Mesendoderm (in vitro differentiated cells): ENCODE results near the gene KIF3B.

ENCODE experiments used
- DNase-seq: peaks from one replicate; pipeline ENCODE4 v3.0.0; 2013
- H2AK5ac ChIP-seq: 2 replicates; pipeline ENCODE4 v1.6.1; 2013; ENCODE audit warnings: low read length, inconsistent platforms
- H2BK120ac ChIP-seq: 2 replicates; pipeline ENCODE4 v1.6.1; 2013; ENCODE audit warnings: low read depth, mild to moderate bottlenecking, low read length, moderate library complexity, mixed read lengths
- H2BK15ac ChIP-seq: replicated peaks from 2 replicates; pipeline ENCODE4 v1.6.1; 2013; ENCODE audit warnings: low read depth, mild to moderate bottlenecking, moderate library complexity
- H2BK5ac ChIP-seq: 2 replicates; pipeline ENCODE4 v1.6.1; 2013; ENCODE audit warnings: low read length, inconsistent platforms
- H3K18ac ChIP-seq: 2 replicates; pipeline ENCODE4 v1.6.1; 2013; ENCODE audit warnings: mild to moderate bottlenecking, low read length, mixed read lengths
- H3K23ac ChIP-seq: one replicate; pipeline ENCODE4 v1.6.1; 2013; ENCODE audit warnings: low read length
- H3K27ac ChIP-seq: 2 replicates; pipeline ENCODE4 v1.5.1; 2013; ENCODE audit warnings: low read depth, mild to moderate bottlenecking, inconsistent platforms, low read length, moderate library complexity
- H3K27me3 ChIP-seq: 2 replicates; pipeline ENCODE4 v1.6.1; 2013; ENCODE audit warnings: low read length, control low read depth, mild to moderate bottlenecking, inconsistent platforms; ENCODE audit not compliant: insufficient read depth, poor library complexity
- H3K36me3 ChIP-seq: 2 replicates; pipeline ENCODE4 v1.6.1; 2013; ENCODE audit warnings: low read length, inconsistent platforms; ENCODE audit not compliant: control insufficient read depth, insufficient read depth
- H3K4ac ChIP-seq: one replicate; pipeline ENCODE4 v1.6.1; 2013; ENCODE audit warnings: low read depth, mild to moderate bottlenecking, low read length, moderate library complexity
- H3K4me1 ChIP-seq: 2 replicates; pipeline ENCODE4 v1.6.1; 2013; ENCODE audit warnings: low read depth, low read length, inconsistent platforms; ENCODE audit not compliant: control insufficient read depth
- H3K4me2 ChIP-seq: 2 replicates; pipeline ENCODE4 v1.6.1; 2013; ENCODE audit warnings: low read length
- H3K4me3 ChIP-seq: 2 replicates; pipeline ENCODE4 v1.5.1; 2013; ENCODE audit warnings: mild to moderate bottlenecking, low read length
- H3K56ac ChIP-seq: one replicate; pipeline ENCODE4 v1.6.1; 2013; ENCODE audit warnings: low read length
- H3K79me1 ChIP-seq: 2 replicates; pipeline ENCODE4 v1.6.1; 2013; ENCODE audit warnings: low read length, inconsistent platforms
- H3K79me2 ChIP-seq: 2 replicates; pipeline ENCODE4 v1.6.1; 2013; ENCODE audit warnings: mild to moderate bottlenecking, low read length; ENCODE audit not compliant: control insufficient read depth, insufficient read depth
- H3K9ac ChIP-seq: 2 replicates; pipeline ENCODE4 v1.6.1; 2013; ENCODE audit warnings: low read length, inconsistent platforms
- H4K5ac ChIP-seq: one replicate; pipeline ENCODE4 v1.6.1; 2013; ENCODE audit warnings: low read length
- H4K8ac ChIP-seq: one replicate; pipeline ENCODE4 v1.6.1; 2013; ENCODE audit warnings: low read depth, mild to moderate bottlenecking, control low read depth, low read length, moderate library complexity
- WGBS: extraction: QIAGEN DNeasy Blood & Tissue Kit; methylation state at CpG from one replicate; pipeline ENCODE4 v1.1.7; 2013; ENCODE audit warnings: low lambda C conversion rate, missing lambda C conversion rate; ENCODE audit not compliant: insufficient coverage; ENCODE audit errors: extremely low coverage; 5-methylcytosine and 5-hydroxymethylcytosine counted together

Gene KIF3B

DNA sequence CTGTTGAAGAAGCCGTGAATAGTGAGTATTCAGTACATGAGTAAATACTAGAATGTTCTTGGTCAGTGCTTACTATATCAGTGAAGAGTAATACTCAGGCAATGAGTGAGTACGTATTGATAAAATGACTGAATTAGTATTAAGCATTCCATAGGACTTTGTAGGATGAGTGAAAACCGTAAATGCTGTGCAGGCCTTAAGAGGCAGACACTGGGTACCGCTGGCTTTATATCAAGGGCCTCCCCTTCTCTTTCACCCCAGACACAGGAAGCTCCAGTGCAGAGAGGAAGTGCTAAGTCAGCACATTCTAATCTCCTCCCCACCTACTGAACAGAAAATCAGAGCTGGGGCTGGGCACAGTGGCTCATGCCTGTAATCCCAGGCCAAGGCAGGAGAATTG, 45.6 kb upstream of the KIF3B start:
- Histone ChIP-seq H2BK15ac (no peak overlapping the region), H2BK120ac (no peak overlapping the region), H3K23ac (no peak overlapping the region), H3K56ac (no peak overlapping the region), H3K79me1 (no peaks in the 10 kb centered on the region), H2BK5ac (no peak overlapping the region), H3K4me3 (no peak overlapping the region), H3K9ac (no peak overlapping the region), H3K27ac (no peak overlapping the region), H4K5ac (no peak overlapping the region), H3K4me1 (no peaks in the 10 kb centered on the region), H3K4ac (no peak overlapping the region), H4K8ac (no peak overlapping the region), H3K79me2 (no peaks in the 10 kb centered on the region), H2AK5ac (no peak overlapping the region), H3K4me2 (no peak overlapping the region), H3K18ac (no peak overlapping the region), H3K36me3 (peaks cover 9% of the 10 kb centered on the region), H3K27me3 (no peaks in the 10 kb centered on the region)
- WGBS = no CpG with 5 or more reads among the region's 4 CpGs
- no peak for DNase-seq

- Histone ChIP-seq H3K4me3 (no peak overlapping the region), H3K4ac (no peak overlapping the region), H3K4me1 (no peaks in the 10 kb centered on the region), H3K27ac (no peak overlapping the region), H3K18ac (no peak overlapping the region), H2BK15ac (no peak overlapping the region), H4K8ac (no peak overlapping the region), H3K56ac (no peak overlapping the region), H3K79me1 (no peaks in the 10 kb centered on the region), H3K27me3 (no peaks in the 10 kb centered on the region), H4K5ac (no peak overlapping the region), H2BK120ac (no peak overlapping the region), H3K36me3 (peaks cover 9% of the 10 kb centered on the region), H3K9ac (no peak overlapping the region), H3K23ac (no peak overlapping the region), H2BK5ac (no peak overlapping the region), H3K4me2 (no peak overlapping the region), H2AK5ac (no peak overlapping the region), H3K79me2 (no peaks in the 10 kb centered on the region)
- DNase-seq = no peak
Measured at GRCh38 chr20:32232326-32232886, 45.0 kb upstream of the KIF3B start.

GRCh38 chr20:32233286-32233685, 44.2 kb upstream of the KIF3B start:
- Histone ChIP-seq H4K5ac (no peak overlapping the region), H3K4me1 (no peaks in the 10 kb centered on the region), H4K8ac (no peak overlapping the region), H2BK120ac (no peak overlapping the region), H3K4ac (no peak overlapping the region), H3K79me1 (no peaks in the 10 kb centered on the region), H2AK5ac (no peak overlapping the region), H3K56ac (no peak overlapping the region), H3K9ac (no peak overlapping the region), H3K18ac (no peak overlapping the region), H3K36me3 (peaks cover 7% of the 10 kb centered on the region), H3K23ac (no peak overlapping the region), H3K4me3 (no peak overlapping the region), H3K4me2 (no peak overlapping the region), H2BK15ac (no peak overlapping the region), H3K27me3 (no peaks in the 10 kb centered on the region), H3K79me2 (no peaks in the 10 kb centered on the region), H2BK5ac (no peak overlapping the region), H3K27ac (no peak overlapping the region)
- DNase-seq = no peak
- WGBS = no CpG with 5 or more reads among the region's 9 CpGs

DNA sequence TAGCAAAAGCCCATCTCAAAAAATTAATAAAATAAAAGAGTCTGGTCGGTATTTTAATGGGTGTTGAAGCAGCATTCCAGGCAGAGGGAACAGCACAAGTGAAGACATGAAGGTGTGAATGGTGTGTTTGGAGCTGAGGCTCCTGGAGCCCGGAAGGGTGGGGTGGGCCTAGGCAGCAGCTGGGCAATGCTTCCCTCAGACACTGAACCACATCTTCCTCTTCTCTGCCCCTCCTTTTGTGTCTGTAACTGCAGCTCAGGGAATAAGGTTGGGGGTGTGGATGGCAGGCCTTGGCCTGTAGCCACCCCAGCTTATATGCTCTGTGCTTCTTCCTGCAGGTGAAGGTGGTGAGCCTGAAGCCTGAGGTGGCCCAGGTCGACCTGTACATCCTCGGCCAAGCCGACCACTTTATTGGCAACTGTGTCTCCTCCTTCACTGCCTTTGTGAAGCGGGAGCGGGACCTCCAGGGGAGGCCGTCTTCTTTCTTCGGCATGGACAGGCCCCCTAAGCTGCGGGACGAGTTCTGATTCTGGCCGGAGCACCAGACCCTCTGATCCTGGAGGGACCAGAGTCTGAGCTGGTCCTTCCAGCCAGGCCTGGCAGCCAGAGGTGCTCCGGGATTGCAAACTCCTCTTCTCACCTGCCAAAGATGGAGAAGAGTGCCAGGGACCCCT, 43.2 kb upstream of the KIF3B start:
- Histone ChIP-seq H3K4me2 (no peak overlapping the region), H2BK5ac (no peak overlapping the region), H3K18ac (no peak overlapping the region), H3K79me2 (no peaks in the 10 kb centered on the region), H2AK5ac (no peak overlapping the region), H3K79me1 (no peaks in the 10 kb centered on the region), H3K27ac (no peak overlapping the region), H3K4me1 (peaks cover 1% of the 10 kb centered on the region), H3K4ac (no peak overlapping the region), H2BK15ac (no peak overlapping the region), H3K27me3 (no peaks in the 10 kb centered on the region), H2BK120ac (no peak overlapping the region), H3K4me3 (no peak overlapping the region), H3K23ac (no peak overlapping the region), H3K36me3 (peaks cover 7% of the 10 kb centered on the region), H3K56ac (no peak overlapping the region), H3K9ac (no peak overlapping the region), H4K5ac (no peak overlapping the region), H4K8ac (no peak overlapping the region)
- WGBS = no CpG with 5 or more reads among the region's 13 CpGs
- DNase-seq = no peak

GRCh38 chr20:32235331-32236047, 42.0 kb upstream of the KIF3B start:
- no CpG with 5 or more reads among the region's 6 CpGs for WGBS
- no peak overlapping the region for H3K4me3 ChIP-seq
- no peak overlapping the region for H4K5ac ChIP-seq
- H2AK5ac ChIP-seq = no peak overlapping the region
- no peak overlapping the region for H4K8ac ChIP-seq
- H3K36me3 ChIP-seq = peaks cover 7% of the 10 kb centered on the region
- no peak overlapping the region for H3K4ac ChIP-seq
- no peak overlapping the region for H3K23ac ChIP-seq
- no peaks in the 10 kb centered on the region for H3K27me3 ChIP-seq
- no peak overlapping the region for H3K27ac ChIP-seq
- H3K56ac ChIP-seq = no peak overlapping the region
- no peak for DNase-seq
- no peaks in the 10 kb centered on the region for H3K79me1 ChIP-seq
- no peak overlapping the region for H2BK15ac ChIP-seq
- no peaks in the 10 kb centered on the region for H3K79me2 ChIP-seq
- H3K18ac ChIP-seq = no peak overlapping the region
- peaks cover 1% of the 10 kb centered on the region for H3K4me1 ChIP-seq
- H3K9ac ChIP-seq = no peak overlapping the region
- H3K4me2 ChIP-seq = no peak overlapping the region
- H2BK120ac ChIP-seq = no peak overlapping the region
- H2BK5ac ChIP-seq = no peak overlapping the region
